K562 (cell line): ENCODE results near the gene CACNA1I. TPM values are rescaled to one million over a fixed set of nuclear protein-coding genes. Genes with fewer than 3 reads are reported as not detected.
A peak's percentile ranks its signal among the peaks of the same experiment; 100 is the strongest.

Experiments
- ATAC-seq: fragments of 200-7000 bp; cut with Tn5 transposase; 3 replicates; pipeline ENCODE4 v1.9.1; 2020; ENCODE audit warnings: moderate library complexity
- BruUV-seq: library from RNA; stranded (reverse); fragments of 400-500 nt; replicated peaks from 2 replicates; lab custom pipeline; 2021; lab: Mats Ljungman, UMichigan
- CTCF ChIA-PET: fragments of 300-600 bp; formaldehyde crosslinking; extraction: SDS; loops from one replicate; lab custom pipeline; 2021; ENCODE audit warnings: low intra/inter-chr PET ratio; lab: Yijun Ruan, JAX
- POLR2A ChIA-PET: fragments of 300-600, 350-650 bp; sonication (Branson Sonifier 250); formaldehyde crosslinking; extraction: SDS; loops from one replicate; lab custom pipeline; 2021; ENCODE audit warnings: antibody characterized with exemption, inconsistent platforms; lab: Yijun Ruan, JAX
- DNase-seq, 4 experiments: peaks; one replicate each; pipeline versions ENCODE4 v3.0.0 to v3.0.0-alpha.2; 2011 to 2018; ENCODE audit warnings: low spot score in 3 of 4, mixed read lengths in 3 of 4; ENCODE audit errors: extremely low read depth in 1 of 4
- FAIRE-seq: peaks from 2 replicates; lab custom pipeline; 2011; peaks lifted over from hg19 to GRCh38; lab: Jason Lieb, UNC
- H2AFZ ChIP-seq: 2 replicates; pipeline ENCODE4 v1.6.0; 2011; ENCODE audit warnings: low read depth, low read length, control low read depth, inconsistent platforms
- H3K27ac ChIP-seq: fragments of 200-600 bp; 3 replicates; pipeline ENCODE4 v1.8.0; 2011; ENCODE audit warnings: low read depth, mild to moderate bottlenecking, control low read depth, inconsistent platforms, low read length, moderate library complexity, mixed read lengths; ENCODE audit errors: extremely low read depth
- H3K27me3 ChIP-seq, 2 experiments: fragments of 300-600 bp in 1 of 2; 2 replicates in 1 of 2; 3 replicates in 1 of 2; pipeline versions ENCODE4 v1.6.0 to v1.8.0; 2011; ENCODE audit warnings: inconsistent platforms in 2 of 2, low read length in 2 of 2, mild to moderate bottlenecking in 1 of 2, mixed read lengths in 1 of 2, moderate library complexity in 1 of 2; ENCODE audit not compliant: control insufficient read depth in 2 of 2, insufficient read depth in 2 of 2
- H3K36me3 ChIP-seq: fragments of 300-600 bp; 3 replicates; pipeline ENCODE4 v1.8.0; 2011; ENCODE audit warnings: mild to moderate bottlenecking, low read length, inconsistent platforms; ENCODE audit not compliant: control insufficient read depth, insufficient read depth
- H3K4me1 ChIP-seq, 2 experiments: fragments of 200-600 bp in 1 of 2; replicated peaks in 1 of 2; 2 replicates in 1 of 2; 3 replicates in 1 of 2; pipeline versions ENCODE4 v1.5.1 to v1.8.0; 2011; ENCODE audit warnings: inconsistent platforms in 2 of 2, low read length in 2 of 2, mild to moderate bottlenecking in 1 of 2, mixed read lengths in 1 of 2, moderate library complexity in 1 of 2; ENCODE audit not compliant: control insufficient read depth in 2 of 2, insufficient read depth in 2 of 2
- H3K4me2 ChIP-seq: 2 replicates; pipeline ENCODE4 v1.6.1; 2011; ENCODE audit warnings: low read length, control low read depth, inconsistent platforms, mixed read lengths; ENCODE audit not compliant: insufficient read depth
- H3K4me3 ChIP-seq: fragments of 200-600 bp; sonication (generic), shearing (Covaris generic); 2 replicates; pipeline ENCODE4 v1.5.1; 2016; ENCODE audit warnings: control low read depth, inconsistent platforms
- H3K79me2 ChIP-seq: fragments of 200-600 bp; 3 replicates; pipeline ENCODE4 v1.8.0; 2011; ENCODE audit warnings: low read length, inconsistent platforms; ENCODE audit not compliant: control insufficient read depth, insufficient read depth
- H3K9ac ChIP-seq, 2 experiments: 2 replicates each; pipeline versions ENCODE4 v1.6.0 to v1.6.1; 2011; ENCODE audit warnings: low read depth in 2 of 2, low read length in 2 of 2, control low read depth in 1 of 2, inconsistent platforms in 1 of 2, mild to moderate bottlenecking in 1 of 2, mixed read lengths in 1 of 2; ENCODE audit not compliant: insufficient read depth in 1 of 2
- H3K9me1 ChIP-seq: one replicate; pipeline ENCODE4 v1.6.0; 2011; ENCODE audit warnings: inconsistent platforms, mild to moderate bottlenecking, low read length, moderate library complexity; ENCODE audit not compliant: control insufficient read depth, insufficient read depth
- H3K9me3 ChIP-seq: replicated peaks from 2 replicates; pipeline ENCODE4 v1.5.1; 2011; ENCODE audit warnings: low read depth, low read length, inconsistent platforms; ENCODE audit not compliant: control insufficient read depth, insufficient read depth
- H4K20me1 ChIP-seq: replicated peaks from 2 replicates; pipeline ENCODE4 v1.6.1; 2011; ENCODE audit warnings: low read length, inconsistent platforms, mixed read lengths; ENCODE audit not compliant: control insufficient read depth, insufficient read depth
- ARID2 ChIP-seq: fragments of 450-650 bp; IDR thresholded peaks from 2 replicates; pipeline ENCODE4 v1.6.1; 2017; ENCODE audit warnings: antibody characterized with exemption, mild to moderate bottlenecking
- BCOR ChIP-seq: fragments of 450-650 bp; IDR thresholded peaks from 2 replicates; pipeline ENCODE4 v1.6.1; 2016
- CBFA2T3 ChIP-seq: fragments of 450-650 bp; IDR thresholded peaks from 2 replicates; pipeline ENCODE4 v1.6.1; 2017
- CSDE1 ChIP-seq, 2 experiments: fragments of 450-650 bp; IDR thresholded peaks; 2 replicates each; pipeline ENCODE4 v1.6.1; 2016; ENCODE audit warnings: mild to moderate bottlenecking in 1 of 2
- CTCF ChIP-seq, 3 experiments: IDR thresholded peaks in 2 of 3; conservative IDR thresholded peaks in 1 of 3; 2 replicates each; pipeline ENCODE4 v1.5.1; 2011 to 2012; ENCODE audit warnings: low read length in 3 of 3, mild to moderate bottlenecking in 3 of 3, control low read depth in 2 of 3, improper control_type of control experiment in 1 of 3, inconsistent platforms in 1 of 3, low read depth in 1 of 3, mixed read lengths in 1 of 3, moderate library complexity in 1 of 3; ENCODE audit not compliant: insufficient read depth in 2 of 3
- DACH1 ChIP-seq: fragments of 450-650 bp; IDR thresholded peaks from 2 replicates; pipeline ENCODE4 v1.6.1; 2018; ENCODE audit not compliant: partially characterized antibody
- EGR1 ChIP-seq: fragments of 450-650 bp; conservative IDR thresholded peaks from 2 replicates; pipeline ENCODE4 v1.6.1; 2017; ENCODE audit warnings: mild to moderate bottlenecking
- HDAC1 ChIP-seq, 2 experiments: fragments of 450-650 bp; IDR thresholded peaks; 2 replicates each; pipeline ENCODE4 v1.6.1; 2016 to 2017; ENCODE audit warnings: inconsistent platforms in 1 of 2, mild to moderate bottlenecking in 1 of 2, moderate library complexity in 1 of 2
- MAX ChIP-seq: sonication (generic); formaldehyde crosslinking; IDR thresholded peaks from 2 replicates; pipeline ENCODE4 v1.9.0; 2022; ENCODE audit warnings: mild to moderate bottlenecking, missing genetic modification reagents
- RB1 ChIP-seq: fragments of 450-650 bp; IDR thresholded peaks from 2 replicates; pipeline ENCODE4 v1.6.1; 2017; ENCODE audit warnings: low read depth, mild to moderate bottlenecking
- RBM25 ChIP-seq: fragments of 200-400 bp; formaldehyde crosslinking; IDR thresholded peaks from 2 replicates; pipeline ENCODE4 v1.6.1; 2018; ENCODE audit warnings: low read length, low read depth, moderate library complexity; ENCODE audit not compliant: severe bottlenecking
- SMARCE1 ChIP-seq: fragments of 450-650 bp; IDR thresholded peaks from 2 replicates; pipeline ENCODE4 v1.7.1; 2016; ENCODE audit warnings: mild to moderate bottlenecking
- TEAD2 ChIP-seq: fragments of 450-650 bp; IDR thresholded peaks from 2 replicates; pipeline ENCODE4 v1.6.1; 2016; ENCODE audit warnings: missing genetic modification characterization, control low read depth, missing compliant biosample characterization
- TFAP4 ChIP-seq: sonication (generic); formaldehyde crosslinking; IDR thresholded peaks from 2 replicates; pipeline ENCODE4 v1.8.0; 2022; ENCODE audit warnings: missing genetic modification reagents, mild to moderate bottlenecking, moderate library complexity, borderline replicate concordance
- XRCC5 ChIP-seq: fragments of 200-400 bp; formaldehyde crosslinking; IDR thresholded peaks from 2 replicates; pipeline ENCODE4 v1.6.1; 2017; ENCODE audit warnings: low read depth, mild to moderate bottlenecking, low read length
- ZFX ChIP-seq: sonication (generic); formaldehyde crosslinking; IDR thresholded peaks from 2 replicates; pipeline ENCODE4 v1.8.0; 2022; ENCODE audit warnings: mild to moderate bottlenecking, missing genetic modification reagents, moderate library complexity
- ZNF212 ChIP-seq: fragments of 450-650 bp; formaldehyde crosslinking; IDR thresholded peaks from 2 replicates; pipeline ENCODE4 v1.4.0; 2020; ENCODE audit warnings: mild to moderate bottlenecking
- ZNF655 ChIP-seq: fragments of 250-450 bp; sonication (Bioruptor Pico); IDR thresholded peaks from 2 replicates; pipeline ENCODE4 v1.5.0; 2021
- WGBS: fragments of 100-300 bp; shearing (Covaris generic); methylation state at CpG from one replicate; pipeline ENCODE4 v1.1.6; 2016; ENCODE audit warnings: low coverage, mixed read lengths; ENCODE audit not compliant: insufficient coverage; ENCODE audit errors: missing lambda C conversion rate; 5-methylcytosine and 5-hydroxymethylcytosine counted together
- in situ Hi-C: fragments of 300-500 bp; cut with MboI; formaldehyde crosslinking; loops from 4 replicates; pipeline ENCODE4 v1.15.0; 2018; ENCODE audit warnings: inconsistent platforms, mixed read lengths
- intact Hi-C: fragments of 100-400 bp; cut with micrococcal nuclease; formaldehyde crosslinking; loops from 2 replicates; pipeline ENCODE4 v1.14.2; 2022
- polyA plus RNA-seq, 8 experiments: library from polyadenylated mRNA; depleted of rRNA in 4 of 8; stranded (reverse) in 5 of 8; unstranded in 3 of 8; fragments of >200 nt; fragmentation: Nextera tagmentation in 2 of 8; fragmentation: Illumina TruSeq in 1 of 8; extraction: Ambion mirVana in 2 of 8; extraction: Trizol in 1 of 8; gene quantifications; 2 replicates each; pipeline versions ENCODE4 v1.2.1 to v1.2.3, GENCODE V29; 2011 to 2014; ENCODE audit warnings: inconsistent platforms in 1 of 8, missing spikeins in 1 of 8
- total RNA-seq, 7 experiments: library from RNA; depleted of rRNA in 6 of 7; stranded (reverse); fragments of >200 nt in 6 of 7; fragmentation: Illumina TruSeq in 2 of 7; extraction: Trizol in 2 of 7; gene quantifications; 2 replicates each; pipeline versions ENCODE4 v1.2.1 to v1.2.3, GENCODE V29; 2011 to 2021; ENCODE audit warnings: low replicate concordance in 1 of 7

The CACNA1I gene
- total and polyA plus RNA-seq, 9 of the 15 experiments (the other 6 are each of a cell fraction or from before 2014, with no cell fraction given) = 0.01 to 0.79 (median 0.32) TPM; not detected in 1

- H3K9me3 ChIP-seq = no peaks in the 10 kb centered on the region
- 7% methylated on average over 20 of the region's 41 CpGs for WGBS
- H2AFZ ChIP-seq = peak overlapping the region; percentile 98
- peak overlapping the region; percentile 62 for H3K4me2 ChIP-seq
- H3K4me3 ChIP-seq = no peak overlapping the region
- ChIA-PET CTCF (interaction anchor here (0.5 to 2.2 kb wide), 8 partner anchors 25 to 1365 kb away, joined by 3 to 18 read pairs (median 3); no protein-coding TSS in a partner anchor), POLR2A (interaction anchor here (0.6 kb wide), 1 partner anchor 12 kb away, joined by 3 read pairs; no protein-coding TSS in a partner anchor)
- H3K9me1 ChIP-seq = no peaks in the 10 kb centered on the region
- intact Hi-C loops (loop anchor here (5.0 kb wide), 2 partner anchors 37 to 503 kb away; no protein-coding TSS in a partner anchor), in situ Hi-C loops (loop anchor here (5.0 to 10.0 kb wide), 2 partner anchors 372 to 650 kb away; no protein-coding TSS in a partner anchor)
- H3K9ac ChIP-seq = peak overlapping the region; percentile 49 to 83
- no peaks in the 10 kb centered on the region for H3K27me3 ChIP-seq
- no TSS peak for BruUV-seq
- DNase-seq (peak; percentile 72 to 82 (median 74)), ATAC-seq (peak; percentile 66), FAIRE-seq (peak; percentile 64)
- H3K27ac ChIP-seq = no peak overlapping the region
- peaks cover 7% of the 10 kb centered on the region; the same call in 1 of the 2 replicates for H4K20me1 ChIP-seq
- peaks cover 20% of the 10 kb centered on the region for H3K36me3 ChIP-seq
- peaks cover 19 to 39% of the 10 kb centered on the region in 2 experiments; a peak in 4 of 5 replicates for H3K4me1 ChIP-seq
- peaks cover 28% of the 10 kb centered on the region for H3K79me2 ChIP-seq
- no peak for TF ChIP-seq CSDE1 (IDR thresholded peaks at IDR 0.05)
- TF ChIP-seq DACH1 = peak; percentile 24
- TF ChIP-seq XRCC5 = 0 out of 2 replicates have a peak, but pooled peaks have one; percentile 29
- TF ChIP-seq ZNF655 (CRISPR knock-in tag) = no peak
- no peak for TF ChIP-seq CBFA2T3
- TF ChIP-seq TEAD2 = peak; percentile 98
- TF ChIP-seq SMARCE1 = 0 out of 2 replicates have a peak, but pooled peaks have one; percentile 36
- peak; percentile 52; the same call in 1 of the 2 replicates for TF ChIP-seq ARID2
- peak; percentile 42; the same call in 1 of the 2 replicates for TF ChIP-seq BCOR
- peak; percentile 77 to 84 (median 79) for TF ChIP-seq CTCF (IDR thresholded peaks at IDR 0.05 in 2 of 3, conservative IDR thresholded peaks at IDR 0.05 in 1 of 3; ENCODE audit: insufficient read depth in 2 of 3, low read depth in 1 of 3, low read length in 3 of 3)
- TF ChIP-seq RBM25 = peak; percentile 89
- TF ChIP-seq MAX (CRISPR knock-in tag) = peak; percentile 20; the same call in 1 of the 2 replicates
- 0 out of 4 replicates have a peak, but pooled peaks of 1 of the 2 experiments have one; percentile 23 for TF ChIP-seq HDAC1 (IDR thresholded peaks at IDR 0.05)
- TF ChIP-seq ZNF212 (CRISPR knock-in tag) = no peak
- TF ChIP-seq RB1 = peak; percentile 75
- TF ChIP-seq ZFX = peak; percentile 47
- peak; percentile 69; the same call in 1 of the 2 replicates for TF ChIP-seq TFAP4 (CRISPR knock-in tag)
- 0 out of 2 replicates have a peak, but pooled peaks have one; percentile 5 for TF ChIP-seq EGR1
Measured at GRCh38 chr22:39534591-39535356, 35.8 kb upstream of the CACNA1I start.
